SK-N-SH treated with all-trans-retinoic acid at 6 μM for 48 hours (cell line): ENCODE data around the gene ANKRD44.

Experiments
- ATAC-seq: fragments of 200-7000 bp; cut with Tn5 transposase; 3 replicates; pipeline ENCODE4 v1.9.1; 2020; ENCODE audit warnings: mild to moderate bottlenecking, moderate library complexity
- ARNTL ChIP-seq: fragments of 450-650 bp; formaldehyde crosslinking; IDR thresholded peaks from 2 replicates; pipeline ENCODE4 v1.5.0; 2020; ENCODE audit warnings: low read depth, mild to moderate bottlenecking, moderate library complexity, borderline replicate concordance
- BACH2 ChIP-seq: fragments of 250-450 bp; sonication (Bioruptor Pico); IDR thresholded peaks from 2 replicates; pipeline ENCODE4 v1.9.0; 2021; ENCODE audit warnings: mild to moderate bottlenecking, borderline replicate concordance
- CSDC2 ChIP-seq: fragments of 250-450 bp; sonication (Bioruptor Pico); IDR thresholded peaks from 2 replicates; pipeline ENCODE4 v1.5.0; 2020; ENCODE audit warnings: mild to moderate bottlenecking, moderate library complexity
- CSRNP3 ChIP-seq: fragments of 250-450 bp; sonication (Bioruptor Pico); IDR thresholded peaks from 2 replicates; pipeline ENCODE4 v1.5.1; 2021; ENCODE audit warnings: mild to moderate bottlenecking, moderate library complexity
- ESRRG ChIP-seq: fragments of 250-450 bp; sonication (Bioruptor Pico); IDR thresholded peaks from 2 replicates; pipeline ENCODE4 v1.6.1; 2021; ENCODE audit warnings: mild to moderate bottlenecking
- GLIS3 ChIP-seq: fragments of 250-450 bp; sonication (Bioruptor Pico); IDR thresholded peaks from 2 replicates; pipeline ENCODE4 v1.5.0; 2020; ENCODE audit warnings: mild to moderate bottlenecking, moderate library complexity
- ISL1 ChIP-seq: fragments of 250-450 bp; sonication (Bioruptor Pico); IDR thresholded peaks from 2 replicates; pipeline ENCODE4 v2.1.2; 2022; ENCODE audit warnings: mild to moderate bottlenecking, moderate library complexity
- OSR1 ChIP-seq: fragments of 250-450 bp; sonication (Bioruptor Pico); IDR thresholded peaks from 2 replicates; pipeline ENCODE4 v1.8.0; 2022; ENCODE audit warnings: moderate library complexity, mild to moderate bottlenecking, inconsistent platforms
- PPARA ChIP-seq: fragments of 250-450 bp; sonication (Bioruptor Pico); IDR thresholded peaks from 2 replicates; pipeline ENCODE4 v1.5.0; 2020; ENCODE audit warnings: mild to moderate bottlenecking, borderline replicate concordance
- RARB ChIP-seq: fragments of 250-450 bp; sonication (Bioruptor Pico); IDR thresholded peaks from 2 replicates; pipeline ENCODE4 v1.8.0; 2021; ENCODE audit warnings: mild to moderate bottlenecking, moderate library complexity
- SNAI2 ChIP-seq: fragments of 250-450 bp; sonication (Bioruptor Pico); IDR thresholded peaks from 2 replicates; pipeline ENCODE4 v1.5.0; 2020; ENCODE audit warnings: mild to moderate bottlenecking, moderate library complexity
- TCF4 ChIP-seq: fragments of 250-450 bp; sonication (Bioruptor Pico); IDR thresholded peaks from 2 replicates; pipeline ENCODE4 v1.8.0; 2021; ENCODE audit warnings: mild to moderate bottlenecking, moderate library complexity, borderline replicate concordance
- TOX ChIP-seq: fragments of 250-450 bp; sonication (Bioruptor Pico); IDR thresholded peaks from 2 replicates; pipeline ENCODE4 v1.8.0; 2021; ENCODE audit warnings: mild to moderate bottlenecking, moderate library complexity, borderline replicate concordance
- ZC3H10 ChIP-seq: fragments of 250-450 bp; sonication (Bioruptor Pico); IDR thresholded peaks from 2 replicates; pipeline ENCODE4 v1.5.1; 2021; ENCODE audit warnings: mild to moderate bottlenecking, moderate library complexity
- ZFP3 ChIP-seq: fragments of 250-450 bp; sonication (Bioruptor Pico); IDR thresholded peaks from 2 replicates; pipeline ENCODE4 v1.5.0; 2020; ENCODE audit warnings: mild to moderate bottlenecking, moderate library complexity
- ZFP30 ChIP-seq: fragments of 450-650 bp; formaldehyde crosslinking; IDR thresholded peaks from 2 replicates; pipeline ENCODE4 v1.5.0; 2022; ENCODE audit warnings: mild to moderate bottlenecking, moderate library complexity
- ZNF565 ChIP-seq: fragments of 450-650 bp; formaldehyde crosslinking; conservative IDR thresholded peaks from 2 replicates; pipeline ENCODE4 v1.5.0; 2020; ENCODE audit warnings: low read depth, mild to moderate bottlenecking, moderate library complexity
- ZNF8 ChIP-seq: fragments of 450-650 bp; formaldehyde crosslinking; IDR thresholded peaks from 2 replicates; pipeline ENCODE4 v1.5.0; 2020; ENCODE audit warnings: mild to moderate bottlenecking, moderate library complexity
- TF ChIP-seq, protein P1 (sequence below): fragments of 250-450 bp; sonication (Bioruptor Pico); IDR thresholded peaks from 2 replicates; pipeline ENCODE4 v1.5.1; 2020; ENCODE audit warnings: low read depth, mild to moderate bottlenecking, moderate library complexity
- TF ChIP-seq, protein P2 (sequence below): fragments of 250-450 bp; sonication (Bioruptor Pico); IDR thresholded peaks from 2 replicates; pipeline ENCODE4 v1.5.0; 2020; ENCODE audit warnings: mild to moderate bottlenecking, moderate library complexity
- TF ChIP-seq, protein P3 (sequence below): fragments of 250-450 bp; sonication (Bioruptor Pico); IDR thresholded peaks from 2 replicates; pipeline ENCODE4 v1.8.0; 2020; ENCODE audit warnings: mild to moderate bottlenecking, moderate library complexity, borderline replicate concordance

Gene ANKRD44

DNA sequence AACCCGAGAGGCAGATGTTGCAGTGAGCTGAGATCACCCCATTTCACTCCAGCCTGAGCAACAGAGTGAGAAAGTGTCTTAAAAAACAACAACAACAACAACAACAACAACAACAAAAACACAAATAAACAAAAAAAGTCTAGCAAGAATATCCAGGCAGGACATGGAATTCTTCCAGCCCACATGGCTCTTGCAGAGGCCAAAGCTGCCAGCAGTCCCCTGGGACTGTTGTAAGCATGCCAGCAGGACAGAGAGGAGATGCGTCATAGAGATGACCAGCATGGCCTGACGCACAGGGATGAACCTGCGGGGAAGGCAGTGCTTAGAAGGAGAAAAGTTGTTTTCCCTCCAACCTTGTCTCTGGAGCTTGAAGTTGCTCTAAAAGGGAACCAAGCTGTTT, 201.8 kb downstream of the ANKRD44 start:
- TF ChIP-seq, protein P1, sequence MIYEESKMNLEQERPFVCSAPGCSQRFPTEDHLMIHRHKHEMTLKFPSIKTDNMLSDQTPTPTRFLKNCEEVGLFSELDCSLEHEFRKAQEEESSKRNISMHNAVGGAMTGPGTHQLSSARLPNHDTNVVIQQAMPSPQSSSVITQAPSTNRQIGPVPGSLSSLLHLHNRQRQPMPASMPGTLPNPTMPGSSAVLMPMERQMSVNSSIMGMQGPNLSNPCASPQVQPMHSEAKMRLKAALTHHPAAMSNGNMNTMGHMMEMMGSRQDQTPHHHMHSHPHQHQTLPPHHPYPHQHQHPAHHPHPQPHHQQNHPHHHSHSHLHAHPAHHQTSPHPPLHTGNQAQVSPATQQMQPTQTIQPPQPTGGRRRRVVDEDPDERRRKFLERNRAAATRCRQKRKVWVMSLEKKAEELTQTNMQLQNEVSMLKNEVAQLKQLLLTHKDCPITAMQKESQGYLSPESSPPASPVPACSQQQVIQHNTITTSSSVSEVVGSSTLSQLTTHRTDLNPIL (CRISPR knock-in tag): no peak
- TF ChIP-seq, protein P2, sequence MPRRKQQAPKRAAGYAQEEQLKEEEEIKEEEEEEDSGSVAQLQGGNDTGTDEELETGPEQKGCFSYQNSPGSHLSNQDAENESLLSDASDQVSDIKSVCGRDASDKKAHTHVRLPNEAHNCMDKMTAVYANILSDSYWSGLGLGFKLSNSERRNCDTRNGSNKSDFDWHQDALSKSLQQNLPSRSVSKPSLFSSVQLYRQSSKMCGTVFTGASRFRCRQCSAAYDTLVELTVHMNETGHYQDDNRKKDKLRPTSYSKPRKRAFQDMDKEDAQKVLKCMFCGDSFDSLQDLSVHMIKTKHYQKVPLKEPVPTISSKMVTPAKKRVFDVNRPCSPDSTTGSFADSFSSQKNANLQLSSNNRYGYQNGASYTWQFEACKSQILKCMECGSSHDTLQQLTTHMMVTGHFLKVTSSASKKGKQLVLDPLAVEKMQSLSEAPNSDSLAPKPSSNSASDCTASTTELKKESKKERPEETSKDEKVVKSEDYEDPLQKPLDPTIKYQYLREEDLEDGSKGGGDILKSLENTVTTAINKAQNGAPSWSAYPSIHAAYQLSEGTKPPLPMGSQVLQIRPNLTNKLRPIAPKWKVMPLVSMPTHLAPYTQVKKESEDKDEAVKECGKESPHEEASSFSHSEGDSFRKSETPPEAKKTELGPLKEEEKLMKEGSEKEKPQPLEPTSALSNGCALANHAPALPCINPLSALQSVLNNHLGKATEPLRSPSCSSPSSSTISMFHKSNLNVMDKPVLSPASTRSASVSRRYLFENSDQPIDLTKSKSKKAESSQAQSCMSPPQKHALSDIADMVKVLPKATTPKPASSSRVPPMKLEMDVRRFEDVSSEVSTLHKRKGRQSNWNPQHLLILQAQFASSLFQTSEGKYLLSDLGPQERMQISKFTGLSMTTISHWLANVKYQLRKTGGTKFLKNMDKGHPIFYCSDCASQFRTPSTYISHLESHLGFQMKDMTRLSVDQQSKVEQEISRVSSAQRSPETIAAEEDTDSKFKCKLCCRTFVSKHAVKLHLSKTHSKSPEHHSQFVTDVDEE (CRISPR knock-in tag): peak; percentile 53; the same call in 1 of the 2 replicates
- TF ChIP-seq TOX (CRISPR knock-in tag): no peak
- no peak for TF ChIP-seq OSR1 (CRISPR knock-in tag)
- TF ChIP-seq, protein P3, sequence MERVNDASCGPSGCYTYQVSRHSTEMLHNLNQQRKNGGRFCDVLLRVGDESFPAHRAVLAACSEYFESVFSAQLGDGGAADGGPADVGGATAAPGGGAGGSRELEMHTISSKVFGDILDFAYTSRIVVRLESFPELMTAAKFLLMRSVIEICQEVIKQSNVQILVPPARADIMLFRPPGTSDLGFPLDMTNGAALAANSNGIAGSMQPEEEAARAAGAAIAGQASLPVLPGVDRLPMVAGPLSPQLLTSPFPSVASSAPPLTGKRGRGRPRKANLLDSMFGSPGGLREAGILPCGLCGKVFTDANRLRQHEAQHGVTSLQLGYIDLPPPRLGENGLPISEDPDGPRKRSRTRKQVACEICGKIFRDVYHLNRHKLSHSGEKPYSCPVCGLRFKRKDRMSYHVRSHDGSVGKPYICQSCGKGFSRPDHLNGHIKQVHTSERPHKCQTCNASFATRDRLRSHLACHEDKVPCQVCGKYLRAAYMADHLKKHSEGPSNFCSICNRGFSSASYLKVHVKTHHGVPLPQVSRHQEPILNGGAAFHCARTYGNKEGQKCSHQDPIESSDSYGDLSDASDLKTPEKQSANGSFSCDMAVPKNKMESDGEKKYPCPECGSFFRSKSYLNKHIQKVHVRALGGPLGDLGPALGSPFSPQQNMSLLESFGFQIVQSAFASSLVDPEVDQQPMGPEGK (CRISPR knock-in tag): no peak
- peak; percentile 37; the same call in 1 of the 2 replicates for TF ChIP-seq TCF4
- no peak for TF ChIP-seq RARB (CRISPR knock-in tag)
- no peak for TF ChIP-seq PPARA
- no peak for TF ChIP-seq CSRNP3 (CRISPR knock-in tag)
- no peak for TF ChIP-seq BACH2 (CRISPR knock-in tag)
- TF ChIP-seq CSDC2 (CRISPR knock-in tag): no peak
- TF ChIP-seq ESRRG: no peak
- no peak for TF ChIP-seq ZFP30 (CRISPR knock-in tag)
- no peak for TF ChIP-seq ARNTL (CRISPR knock-in tag)
- TF ChIP-seq ZNF565: no peak
- ATAC-seq: peak; percentile 80

GRCh38 chr2:197107291-197108269, 203.0 kb downstream of the ANKRD44 start:
- peak; percentile 69 for ATAC-seq
- TF ChIP-seq TOX (CRISPR knock-in tag) (no peak), BACH2 (CRISPR knock-in tag) (no peak), ISL1 (CRISPR knock-in tag) (no peak), RARB (CRISPR knock-in tag) (no peak), GLIS3 (CRISPR knock-in tag) (no peak), TCF4 (no peak), ZC3H10 (CRISPR knock-in tag) (no peak), OSR1 (CRISPR knock-in tag) (no peak), ZNF565 (no peak)
- TF ChIP-seq, protein P3 (CRISPR knock-in tag): no peak

DNA sequence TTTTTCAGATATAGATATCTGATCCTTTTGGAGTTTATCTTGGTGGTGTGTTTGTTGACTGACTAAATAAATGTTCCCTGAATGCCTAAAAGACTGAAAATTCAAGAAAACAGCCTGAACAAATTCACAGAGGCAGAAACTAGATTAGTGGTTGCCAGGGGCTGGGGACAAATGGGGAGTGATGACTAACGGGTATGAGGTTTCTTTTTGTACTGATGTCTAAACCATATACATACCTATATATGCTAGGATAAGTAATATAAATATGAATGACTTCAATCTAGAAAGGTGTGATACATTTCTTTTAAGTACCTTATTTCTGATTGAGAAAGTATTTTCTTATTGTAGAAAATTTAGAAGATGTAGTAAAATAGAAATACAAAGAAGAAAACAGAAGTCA, 207.2 kb downstream of the ANKRD44 start:
- no peak for ATAC-seq
- TF ChIP-seq, protein P1 (CRISPR knock-in tag): no peak
- TF ChIP-seq ZNF565: no peak
- no peak for TF ChIP-seq CSRNP3 (CRISPR knock-in tag)
- no peak for TF ChIP-seq ESRRG
- no peak for TF ChIP-seq GLIS3 (CRISPR knock-in tag)
- no peak for TF ChIP-seq ZFP3 (CRISPR knock-in tag)
- no peak for TF ChIP-seq SNAI2 (CRISPR knock-in tag)
- no peak for TF ChIP-seq ISL1 (CRISPR knock-in tag)
- TF ChIP-seq ZNF8: no peak
- TF ChIP-seq RARB (CRISPR knock-in tag): no peak
- no peak for TF ChIP-seq ARNTL (CRISPR knock-in tag)
- TF ChIP-seq PPARA: no peak
